Stomach (tissue), 9 donors: ENCODE data around the gene SLC44A1. TPM values are rescaled to one million over a fixed set of nuclear protein-coding genes. Genes with fewer than 3 reads are reported as not detected.

Source experiments
- DNase-seq, 2 donors: peaks; one replicate each; pipeline versions ENCODE4 v3.0.0 to v3.0.0-alpha.2; 2013 to 2019
- H3K27ac ChIP-seq, 5 donors: fragments of 200-600 bp in 4 of 5; sonication (generic) in 4 of 5; one replicate each; pipeline ENCODE4 v1.5.1; 2013 to 2019; ENCODE audit warnings: mild to moderate bottlenecking in 1 of 5, moderate library complexity in 1 of 5
- H3K27me3 ChIP-seq, 3 donors: fragments of 200-600 bp; sonication (generic); one replicate each; pipeline ENCODE4 v1.5.1; 2017 to 2019; ENCODE audit warnings: mixed run types in 1 of 3
- H3K36me3 ChIP-seq, 4 donors: fragments of 200-600 bp; sonication (generic); 1 replicate in 3 of 4; 2 replicates in 1 of 4; pipeline ENCODE4 v1.5.1; 2016 to 2019
- H3K4me1 ChIP-seq, 4 donors: fragments of 200-600 bp; sonication (generic); one replicate each; pipeline ENCODE4 v1.5.1; 2016 to 2019
- H3K4me3 ChIP-seq, 4 donors: fragments of 200-600 bp; sonication (generic) in 3 of 4; one replicate each; pipeline ENCODE4 v1.5.1; 2016 to 2019; ENCODE audit warnings: mild to moderate bottlenecking in 1 of 4
- H3K9me3 ChIP-seq, 4 donors: fragments of 200-600 bp; sonication (generic); one replicate each; pipeline ENCODE4 v1.5.1; 2016 to 2019
- EP300 ChIP-seq: sonication (generic); formaldehyde crosslinking; IDR thresholded peaks from one replicate; pipeline ENCODE4 v1.6.1; 2017; ENCODE audit warnings: antibody characterized with exemption
- POLR2A ChIP-seq, 4 donors: fragments of 450-650 bp; IDR thresholded peaks; one replicate each; pipeline ENCODE4 v1.6.1; 2016; ENCODE audit warnings: antibody characterized with exemption in 4 of 4, control low read depth in 2 of 4, mild to moderate bottlenecking in 1 of 4, moderate library complexity in 1 of 4
- POLR2AphosphoS5 ChIP-seq, 3 donors: sonication (generic); formaldehyde crosslinking; IDR thresholded peaks; one replicate each; pipeline ENCODE4 v1.6.1; 2016; ENCODE audit warnings: antibody characterized with exemption in 3 of 3
- WGBS, 5 donors: extraction: QIAGEN DNeasy Blood & Tissue Kit in 3 of 5; methylation state at CpG; one replicate each; pipeline versions ENCODE4 v1.1.5 to v1.1.7; 2013 to 2018; 5-methylcytosine and 5-hydroxymethylcytosine counted together
- intact Hi-C: fragments of 100-400 bp; cut with DNase I; formaldehyde crosslinking; loops from one replicate; pipeline ENCODE4 v1.15.1; 2023; ENCODE audit warnings: low total_unique reads
- polyA plus RNA-seq, 3 donors: library from polyadenylated mRNA; stranded (reverse); fragments of 200-250 nt; gene quantifications; one replicate each; pipeline ENCODE4 v1.2.3, GENCODE V29; 2013
- total RNA-seq, 5 donors: library from RNA; depleted of rRNA; stranded (reverse); fragments of >200 nt; gene quantifications; one replicate each; pipeline versions ENCODE4 v1.1.0 to v1.2.3, GENCODE V29; 2014 to 2016
- TF ChIP-seq, protein P1 (sequence below), 7 experiments: fragments of 450-650 bp in 4 of 7; fragments of 200-600 bp in 3 of 7; sonication (generic) in 3 of 7; IDR thresholded peaks; one replicate each; pipeline ENCODE4 v1.5.1; 2016 to 2019; ENCODE audit warnings: antibody characterized with exemption in 7 of 7, control low read depth in 2 of 7, mild to moderate bottlenecking in 1 of 7
- donor health status: healthy with polysubstance abuse.
- donor health status: Bipolar disorder and iron deficiency.
- donor health status: healthy.

SLC44A1 gene
- total and polyA plus RNA-seq, 8 donors: 5.7 to 82.8 (median 16.1) TPM

DNA sequence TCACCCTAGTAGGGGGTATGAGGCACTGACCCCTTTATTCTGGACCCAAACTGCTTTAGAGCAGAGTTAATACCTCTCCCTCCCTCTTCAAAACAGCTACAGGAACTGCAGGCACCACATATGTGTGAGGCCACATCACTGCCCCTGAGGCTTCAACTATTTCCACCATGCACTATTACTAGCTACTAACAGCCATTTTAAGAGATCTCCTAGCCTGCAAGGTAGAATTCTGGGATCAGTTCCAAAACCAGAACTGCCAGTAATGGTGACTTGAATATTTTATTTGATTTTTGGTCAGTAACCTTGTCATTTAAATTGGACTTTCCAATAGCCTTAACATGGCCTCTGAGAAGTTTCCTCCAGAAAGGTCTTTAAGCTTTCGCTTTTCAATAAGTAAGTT is 148.1 kb downstream of the SLC44A1 start:
- H3K27ac ChIP-seq: no peak overlapping the region
- no peak overlapping the region for H3K4me3 ChIP-seq
- DNase-seq: no peak
- H3K4me1 ChIP-seq: no peaks in the 10 kb centered on the region
- H3K9me3 ChIP-seq: no peaks in the 10 kb centered on the region
- TF ChIP-seq EP300: no peak
- TF ChIP-seq POLR2A (IDR thresholded peaks at IDR 0.05): no peak
- TF ChIP-seq, protein P1, sequence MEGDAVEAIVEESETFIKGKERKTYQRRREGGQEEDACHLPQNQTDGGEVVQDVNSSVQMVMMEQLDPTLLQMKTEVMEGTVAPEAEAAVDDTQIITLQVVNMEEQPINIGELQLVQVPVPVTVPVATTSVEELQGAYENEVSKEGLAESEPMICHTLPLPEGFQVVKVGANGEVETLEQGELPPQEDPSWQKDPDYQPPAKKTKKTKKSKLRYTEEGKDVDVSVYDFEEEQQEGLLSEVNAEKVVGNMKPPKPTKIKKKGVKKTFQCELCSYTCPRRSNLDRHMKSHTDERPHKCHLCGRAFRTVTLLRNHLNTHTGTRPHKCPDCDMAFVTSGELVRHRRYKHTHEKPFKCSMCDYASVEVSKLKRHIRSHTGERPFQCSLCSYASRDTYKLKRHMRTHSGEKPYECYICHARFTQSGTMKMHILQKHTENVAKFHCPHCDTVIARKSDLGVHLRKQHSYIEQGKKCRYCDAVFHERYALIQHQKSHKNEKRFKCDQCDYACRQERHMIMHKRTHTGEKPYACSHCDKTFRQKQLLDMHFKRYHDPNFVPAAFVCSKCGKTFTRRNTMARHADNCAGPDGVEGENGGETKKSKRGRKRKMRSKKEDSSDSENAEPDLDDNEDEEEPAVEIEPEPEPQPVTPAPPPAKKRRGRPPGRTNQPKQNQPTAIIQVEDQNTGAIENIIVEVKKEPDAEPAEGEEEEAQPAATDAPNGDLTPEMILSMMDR (IDR thresholded peaks at IDR 0.05): no peak
- no peak for TF ChIP-seq POLR2AphosphoS5 (IDR thresholded peaks at IDR 0.05)
- 90 to 100% (median 98%) methylated on average over 1 of the region's 1 CpG for WGBS, 5 donors
- intact Hi-C loops: no loop called here
- no peaks in the 10 kb centered on the region for H3K27me3 ChIP-seq
- peaks cover 0 to 12% (median 6%) of the 10 kb centered on the region in 4 donors for H3K36me3 ChIP-seq

DNA sequence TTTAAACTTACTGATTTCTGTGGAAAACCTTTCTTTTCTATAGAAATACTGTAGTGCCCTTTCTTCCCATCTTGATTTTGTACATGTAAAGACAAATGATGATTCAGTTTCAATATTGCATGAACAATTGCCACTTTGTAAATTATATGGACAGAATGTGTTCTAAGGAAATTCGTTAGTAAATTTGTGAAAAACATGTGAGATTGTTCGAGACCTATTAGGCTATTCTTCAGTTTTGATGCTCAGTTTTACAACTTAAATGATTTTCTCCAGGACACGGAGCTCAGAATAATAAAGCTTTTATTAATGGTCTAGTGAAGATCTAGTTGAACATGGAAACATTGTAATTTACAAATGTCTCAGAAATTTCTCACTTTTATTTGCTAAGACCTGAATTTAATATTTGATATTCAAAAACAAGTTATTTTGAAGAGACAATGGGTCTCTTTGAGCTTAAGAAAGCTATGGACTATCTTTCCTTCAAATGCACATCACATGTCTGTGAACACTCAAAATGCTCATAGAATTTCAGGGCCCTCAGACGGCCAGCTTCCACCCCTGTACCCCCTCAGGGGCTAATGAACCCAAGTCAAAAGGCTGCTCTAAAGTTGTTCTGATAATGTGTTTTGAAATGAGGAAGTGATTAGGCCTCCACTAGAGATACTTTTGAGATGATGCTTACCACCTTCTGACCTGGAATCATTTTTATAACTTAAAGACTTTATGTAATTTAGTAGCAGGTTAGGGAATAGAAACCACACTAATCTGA is 149.3 kb downstream of the SLC44A1 start:
- Histone ChIP-seq H3K36me3 (peaks cover 0 to 12% (median 4%) of the 10 kb centered on the region in 4 donors), H3K27me3 (no peaks in the 10 kb centered on the region), H3K9me3 (no peaks in the 10 kb centered on the region), H3K4me3 (no peak overlapping the region), H3K4me1 (no peaks in the 10 kb centered on the region), H3K27ac (no peak overlapping the region)
- DNase-seq: no peak
- intact Hi-C loops: no loop called here
- 88 to 92% (median 91%) methylated on average over 4 of the region's 4 CpGs for WGBS, 5 donors
- TF ChIP-seq, protein P1 (IDR thresholded peaks at IDR 0.05): no peak
- no peak for TF ChIP-seq POLR2AphosphoS5 (IDR thresholded peaks at IDR 0.05)
- no peak for TF ChIP-seq EP300
- no peak for TF ChIP-seq POLR2A (IDR thresholded peaks at IDR 0.05)

DNA sequence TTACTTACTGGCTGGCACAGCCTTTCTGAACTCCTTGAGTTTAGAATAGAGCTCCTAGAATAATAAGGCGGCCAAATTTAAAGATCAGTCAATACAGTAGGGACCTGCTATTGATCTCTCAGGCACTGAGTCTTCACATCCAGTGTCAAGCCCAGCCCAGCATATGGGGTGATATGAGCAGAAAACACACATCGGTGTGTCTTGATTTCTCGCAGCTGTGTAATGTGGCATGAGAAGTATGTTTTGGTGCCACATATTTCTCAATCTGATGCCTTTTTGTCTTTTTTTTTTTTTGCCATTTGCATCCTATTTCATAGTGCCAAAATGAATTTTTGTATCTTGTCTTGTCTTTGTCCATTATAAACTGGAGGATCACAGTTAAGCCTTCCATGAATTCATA is 152.0 kb downstream of the SLC44A1 start:
- DNase-seq: no peak
- intact Hi-C loops: no loop called here
- Histone ChIP-seq H3K27me3 (no peaks in the 10 kb centered on the region), H3K9me3 (no peaks in the 10 kb centered on the region), H3K36me3 (no peaks in the 10 kb centered on the region), H3K4me1 (no peaks in the 10 kb centered on the region), H3K27ac (no peak overlapping the region), H3K4me3 (no peak overlapping the region)
- 94 to 97% (median 96%) methylated on average over 3 of the region's 3 CpGs for WGBS, 5 donors
- TF ChIP-seq, protein P1 (IDR thresholded peaks at IDR 0.05): no peak
- no peak for TF ChIP-seq POLR2A (IDR thresholded peaks at IDR 0.05)
- TF ChIP-seq POLR2AphosphoS5 (IDR thresholded peaks at IDR 0.05): no peak
- no peak for TF ChIP-seq EP300

DNA sequence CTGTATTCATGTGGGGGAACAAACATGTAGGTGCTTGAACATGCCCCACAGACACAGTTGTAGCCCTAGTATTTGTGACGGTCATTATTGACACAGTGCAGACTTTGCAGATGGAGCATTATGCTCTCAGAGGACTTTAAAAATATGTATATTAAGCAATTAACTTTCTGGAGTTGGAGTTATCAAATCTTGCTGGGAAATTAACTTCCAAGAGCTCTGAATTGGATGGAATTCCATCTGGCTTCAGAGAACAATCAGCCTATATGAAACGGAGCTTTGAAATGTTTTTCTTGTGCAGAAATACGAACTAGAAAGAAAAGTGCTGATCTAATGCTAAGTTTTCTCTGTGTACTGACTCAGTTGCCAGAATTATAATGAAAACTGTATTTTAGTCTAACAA is 152.4 kb downstream of the SLC44A1 start:
- H3K27ac ChIP-seq: no peak overlapping the region
- no peaks in the 10 kb centered on the region for H3K9me3 ChIP-seq
- WGBS, 5 donors: 75 to 89% (median 84%) methylated on average over 3 of the region's 3 CpGs
- no peak for DNase-seq
- no peak for TF ChIP-seq POLR2AphosphoS5 (IDR thresholded peaks at IDR 0.05)
- TF ChIP-seq, protein P1 (IDR thresholded peaks at IDR 0.05): no peak
- TF ChIP-seq POLR2A (IDR thresholded peaks at IDR 0.05): no peak
- TF ChIP-seq EP300: no peak
- H3K4me1 ChIP-seq: no peaks in the 10 kb centered on the region
- no peak overlapping the region for H3K4me3 ChIP-seq
- no peaks in the 10 kb centered on the region for H3K36me3 ChIP-seq
- H3K27me3 ChIP-seq: no peaks in the 10 kb centered on the region
- intact Hi-C loops: no loop called here
